ENCODE results near the gene PIGU. TPM values are rescaled to one million over a fixed set of nuclear protein-coding genes. Genes with fewer than 3 reads are reported as not detected.

The PIGU gene
- polyA plus RNA-seq, 1 of the 3 experiments (the other 2 are of a cell fraction): 40.3 TPM

GRCh38 chr20:34574426-34574825, 102.5 kb downstream of the PIGU start:
- Histone ChIP-seq H3F3A (replicated peaks; ENCODE audit: insufficient read depth) (peaks cover 3% of the 10 kb centered on the region), H3K4me3 (ENCODE audit: low read depth in 2 of 2, low read length in 1 of 2) (no peak overlapping the region), H3K9me3 (no peaks in the 10 kb centered on the region), H3K4me1 (ENCODE audit: control insufficient read depth in 1 of 2, insufficient read depth in 2 of 2, low read depth in 1 of 2, low read length in 1 of 2) (peaks cover 0 to 3% of the 10 kb centered on the region in 2 experiments; a peak in 2 of 4 replicates), H3K36me3 (replicated peaks in 1 of 2; ENCODE audit: control insufficient read depth in 1 of 2, insufficient read depth in 2 of 2, low read length in 1 of 2) (peaks cover 0 to 12% of the 10 kb centered on the region in 2 experiments), H3K27me3 (ENCODE audit: insufficient read depth) (no peaks in the 10 kb centered on the region), H4K20me1 (ENCODE audit: insufficient read depth) (no peaks in the 10 kb centered on the region), H3K4me2 (no peak overlapping the region), H2AFZ (ENCODE audit: low read depth) (no peak overlapping the region), H3K79me2 (ENCODE audit: insufficient read depth) (no peaks in the 10 kb centered on the region), H3K9ac (no peak overlapping the region), H3K27ac (ENCODE audit: low read depth in 2 of 2, low read length in 1 of 2) (no peak overlapping the region), H3K9me2 (no peaks in the 10 kb centered on the region)
- WGBS (ENCODE audit: low lambda C conversion rate): 96% methylated on average over 5 of the region's 5 CpGs
- POLR2A ChIA-PET: no interaction called here
- CTCF ChIA-PET: no interaction called here
- no peak for DNase-seq
- no peak for TF ChIP-seq RAD21 (IDR thresholded peaks at IDR 0.05; ENCODE audit: low read length)
- no peak for TF ChIP-seq NRF1 (IDR thresholded peaks at IDR 0.05; ENCODE audit: low read depth, low read length)
- no peak for TF ChIP-seq MXI1 (IDR thresholded peaks at IDR 0.05; ENCODE audit: low read depth, low read length)
- TF ChIP-seq USF2 (IDR thresholded peaks at IDR 0.05; ENCODE audit: borderline replicate concordance, low read depth, low read length): no peak
- no peak for TF ChIP-seq USF1 (IDR thresholded peaks at IDR 0.05; ENCODE audit: borderline replicate concordance, low read depth)
- TF ChIP-seq FOSL2 (IDR thresholded peaks at IDR 0.05; ENCODE audit: borderline replicate concordance, low read depth): no peak
- no peak for TF ChIP-seq IRF3 (IDR thresholded peaks at IDR 0.05; ENCODE audit: low read depth, low read length)
- no peak for TF ChIP-seq RXRA (IDR thresholded peaks at IDR 0.05; ENCODE audit: borderline replicate concordance, low read depth)
- TF ChIP-seq SMC3 (IDR thresholded peaks at IDR 0.05; ENCODE audit: low read depth, low read length): no peak
- TF ChIP-seq SIN3A (IDR thresholded peaks at IDR 0.05; ENCODE audit: borderline replicate concordance, low read depth, low read length): no peak
- no peak for TF ChIP-seq CHD2 (IDR thresholded peaks at IDR 0.05; ENCODE audit: low read length, partially characterized antibody)
- TF ChIP-seq TAF1 (IDR thresholded peaks at IDR 0.05; ENCODE audit: borderline replicate concordance, low read depth, low read length): no peak
- no peak for TF ChIP-seq TEAD4 (IDR thresholded peaks at IDR 0.05; ENCODE audit: borderline replicate concordance, insufficient read depth)
- no peak for TF ChIP-seq MEF2A (IDR thresholded peaks at IDR 0.05; ENCODE audit: borderline replicate concordance, low read depth)
- no peak for TF ChIP-seq TCF12 (IDR thresholded peaks at IDR 0.05)
- no peak for TF ChIP-seq JUND (IDR thresholded peaks at IDR 0.05)
- no peak for TF ChIP-seq REST (IDR thresholded peaks at IDR 0.05; ENCODE audit: low read depth, low read length)
